Astrocyte (in vitro differentiated cells and primary cell): ENCODE measurements around the gene BLOC1S5.

Experiments
- CTCF ChIP-seq: IDR thresholded peaks from 2 replicates; pipeline ENCODE4 v1.5.1; 2011; ENCODE audit warnings: low read depth, mild to moderate bottlenecking, inconsistent platforms, low read length, moderate library complexity; ENCODE audit not compliant: insufficient read depth
- EZH2 ChIP-seq: IDR thresholded peaks from 2 replicates; pipeline ENCODE4 v1.6.1; 2012; ENCODE audit warnings: mild to moderate bottlenecking, low read length, inconsistent platforms; ENCODE audit not compliant: insufficient read depth

- TF ChIP-seq CTCF, result no peak
- no peak for TF ChIP-seq EZH2
Observed at GRCh38 chr6:8013763-8014162, 50.4 kb downstream of the BLOC1S5 start.
